Mesenteric fat pad (tissue), 1 donor: ENCODE results near the gene EYS. TPM values are rescaled to one million over a fixed set of nuclear protein-coding genes. Genes with fewer than 3 reads are reported as not detected.
"Not testable (repeated sequence)": the region's sequence is repeated elsewhere in the genome, so short reads cannot be mapped to it uniquely, and the experiment has no call there.

Experiments
- DNase-seq: peaks from one replicate; pipeline ENCODE4 v3.0.0-alpha.2; 2020; ENCODE audit warnings: low spot score
- total RNA-seq: library from RNA; stranded (reverse); fragmentation: NEBNext Ultra II Directional; extraction: Animal tissue kit (Norgen Biotek cat#: 25700); gene quantifications from one replicate; pipeline ENCODE4 v1.2.1, GENCODE V29; 2021
- donor health status: DM: yes; HTN: yes; CAD: no.

Gene EYS
- total RNA-seq, 1 donor from 2014 or later = 0.48 TPM

DNA sequence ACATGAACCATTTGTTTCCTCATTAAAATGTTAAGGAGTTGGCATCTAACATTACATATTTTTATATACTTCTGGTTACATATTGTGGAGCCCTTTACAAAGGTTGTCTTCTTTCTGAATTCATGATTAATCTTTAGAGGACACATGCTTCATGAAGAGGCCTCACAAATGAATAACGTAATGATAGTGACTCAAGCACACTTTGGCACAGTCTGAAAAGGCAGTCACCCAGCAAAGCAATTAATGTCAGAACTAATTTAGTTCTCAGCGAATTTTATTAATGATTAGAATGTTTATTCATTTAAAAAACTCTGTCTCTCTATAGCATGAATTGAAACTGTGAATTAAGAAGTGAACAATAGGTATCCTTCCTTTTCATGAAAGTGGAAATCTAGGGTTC, 1217.3 kb downstream of the EYS start:
- DNase-seq = no peak

DNA sequence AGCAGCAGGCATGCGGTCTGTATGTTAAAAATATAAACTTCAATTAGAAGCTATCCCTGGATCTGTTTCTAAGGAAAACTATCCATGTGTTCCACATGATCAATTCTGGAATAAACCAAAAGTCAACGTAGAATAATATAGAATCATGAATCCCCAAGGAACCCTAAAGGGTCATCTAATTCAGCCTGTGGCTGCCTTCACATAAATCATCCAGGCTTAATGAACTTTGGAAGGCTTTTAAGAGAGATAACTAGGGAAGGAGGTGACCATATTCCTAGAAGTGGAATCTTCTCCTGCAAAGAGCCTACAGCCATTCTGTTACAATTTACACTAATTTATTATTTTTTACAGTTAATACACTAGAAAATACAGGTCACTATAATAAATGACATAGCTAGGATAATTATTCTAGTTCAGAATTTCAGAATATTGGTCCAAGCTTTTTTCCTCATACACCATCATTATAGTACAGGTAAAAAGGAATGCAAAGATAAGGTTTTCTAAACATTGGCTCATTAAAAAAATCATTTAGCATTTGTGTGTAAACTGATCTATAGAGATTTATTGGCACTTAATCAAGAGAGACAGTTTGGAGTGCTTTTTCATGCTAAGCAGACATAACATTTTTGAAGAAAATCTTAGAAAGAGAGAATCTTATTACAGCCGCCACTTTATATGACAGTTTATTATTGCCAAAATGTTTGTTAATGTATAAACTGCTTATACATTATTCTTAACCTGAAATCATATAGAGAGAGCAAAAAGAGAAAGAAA, 1220.3 kb downstream of the EYS start:
- DNase-seq = no peak

DNA sequence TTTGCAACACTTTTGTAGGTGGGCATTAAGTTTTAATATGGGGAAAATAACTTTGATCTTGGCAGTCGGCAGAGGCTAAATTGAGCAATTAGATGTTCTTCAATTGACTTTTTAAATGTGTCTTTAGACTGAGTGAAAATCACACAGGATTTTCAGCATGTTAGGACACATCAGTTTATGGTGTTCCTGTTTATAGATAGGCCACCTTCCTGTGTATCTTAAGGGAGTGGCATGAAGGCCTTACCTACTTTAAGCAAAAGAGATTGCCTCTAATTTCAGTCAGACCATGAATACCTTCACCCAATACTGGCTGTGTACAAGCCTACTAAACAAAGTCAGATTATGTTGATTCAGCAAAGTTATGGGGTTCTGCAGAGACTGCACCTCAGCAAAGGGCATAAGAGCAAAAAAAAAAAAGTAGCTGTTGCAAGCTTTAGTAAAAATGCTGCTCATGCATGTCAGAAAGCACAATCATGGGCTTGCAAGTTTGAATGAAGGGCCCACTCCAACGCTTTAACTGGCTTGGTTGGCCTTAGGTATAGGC, 1223.0 kb downstream of the EYS start:
- no peak for DNase-seq

DNA sequence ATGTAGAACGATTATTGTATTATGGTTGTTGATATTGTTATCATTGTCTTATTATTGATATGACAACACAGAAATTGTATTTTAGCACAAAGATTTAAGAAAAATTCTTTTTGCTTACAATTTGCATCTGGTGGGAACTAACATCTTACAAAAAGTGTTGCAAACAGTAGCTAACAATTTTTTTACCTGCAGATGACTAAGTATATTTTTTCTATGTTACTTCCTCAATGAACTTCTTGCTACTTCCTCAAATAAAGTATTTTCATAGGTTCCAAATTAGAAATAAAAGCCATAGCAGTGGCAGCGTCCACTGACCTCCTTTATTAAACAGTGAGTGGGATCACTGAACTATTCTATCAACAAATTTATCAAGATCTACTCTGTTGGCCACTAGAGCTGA, 1224.4 kb downstream of the EYS start:
- DNase-seq = no peak

DNA sequence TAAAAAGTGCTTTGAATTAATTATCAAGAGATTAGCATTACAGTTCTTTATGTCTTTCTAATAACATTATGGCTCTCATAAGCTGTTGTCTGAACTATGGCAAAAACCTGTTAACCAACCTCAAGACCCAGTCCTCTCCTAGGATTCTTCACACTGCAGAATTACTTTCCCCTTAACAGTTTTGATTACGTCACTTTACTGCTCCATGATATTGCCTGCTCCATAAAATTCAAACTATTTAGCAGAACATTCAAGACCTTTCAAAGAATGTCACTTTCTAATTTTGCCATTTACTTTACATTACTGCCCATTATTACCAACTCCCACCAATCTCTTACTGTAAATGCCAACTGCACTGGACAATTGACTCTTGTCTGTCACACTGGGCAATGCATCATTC, 1227.9 kb downstream of the EYS start:
- DNase-seq = no peak

DNA sequence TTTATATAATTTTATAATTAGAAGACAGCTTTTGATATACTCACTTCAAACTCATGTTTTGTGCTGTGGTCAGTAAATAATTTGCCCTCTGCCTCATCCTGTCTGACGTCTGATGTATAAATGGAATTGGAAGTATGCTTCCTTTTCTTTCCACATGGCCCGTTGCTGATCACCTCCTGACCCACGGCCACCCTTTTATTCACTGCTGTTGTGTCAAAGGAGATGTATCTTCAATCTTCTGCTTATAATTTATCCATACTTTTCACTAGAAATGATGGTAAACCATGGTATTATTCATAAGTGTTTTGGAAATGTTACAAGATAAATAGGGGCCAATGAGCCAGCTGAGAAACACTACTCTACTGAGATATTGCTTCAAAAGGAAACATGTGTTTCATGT, 1229.6 kb downstream of the EYS start:
- no peak for DNase-seq

DNA sequence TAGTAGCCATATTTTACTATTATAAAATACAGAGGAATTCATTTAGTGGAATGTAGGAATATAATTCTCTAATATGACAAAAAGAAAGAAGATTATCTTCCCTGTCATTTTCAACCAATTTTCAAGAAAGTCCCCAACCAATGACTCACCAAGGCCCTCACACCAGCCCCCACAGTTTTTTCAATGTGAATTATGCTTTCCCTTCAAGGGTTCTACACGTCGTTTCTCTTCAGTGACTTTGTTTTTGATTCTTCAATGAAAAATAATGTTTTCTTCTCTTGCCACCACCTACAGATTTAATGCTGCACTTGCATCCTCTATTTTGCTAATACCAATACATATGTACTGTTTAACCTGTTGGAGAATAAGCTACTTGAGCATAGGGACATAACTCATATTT, 1230.1 kb downstream of the EYS start:
- DNase-seq = no peak

DNA sequence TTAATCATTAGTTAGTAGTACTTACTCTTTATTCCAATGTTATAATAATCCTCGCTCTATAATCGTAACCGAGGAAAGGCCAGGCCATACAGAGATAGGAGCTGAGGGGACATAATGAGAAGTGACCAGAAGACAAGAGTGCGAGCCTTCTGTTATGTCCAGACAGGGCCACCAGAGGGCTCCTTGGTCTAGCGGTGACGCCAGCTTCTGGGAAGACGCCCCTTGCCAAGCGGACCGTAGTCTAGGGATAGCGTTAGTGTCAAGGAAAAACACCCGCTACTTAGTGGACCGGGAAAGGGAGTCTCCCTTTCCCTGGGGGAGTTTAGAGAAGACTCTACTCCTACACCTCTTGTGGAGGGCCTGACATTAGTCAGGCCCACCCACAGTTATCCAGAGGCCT, 1237.6 kb downstream of the EYS start:
- not testable (repeated sequence) for DNase-seq

DNA sequence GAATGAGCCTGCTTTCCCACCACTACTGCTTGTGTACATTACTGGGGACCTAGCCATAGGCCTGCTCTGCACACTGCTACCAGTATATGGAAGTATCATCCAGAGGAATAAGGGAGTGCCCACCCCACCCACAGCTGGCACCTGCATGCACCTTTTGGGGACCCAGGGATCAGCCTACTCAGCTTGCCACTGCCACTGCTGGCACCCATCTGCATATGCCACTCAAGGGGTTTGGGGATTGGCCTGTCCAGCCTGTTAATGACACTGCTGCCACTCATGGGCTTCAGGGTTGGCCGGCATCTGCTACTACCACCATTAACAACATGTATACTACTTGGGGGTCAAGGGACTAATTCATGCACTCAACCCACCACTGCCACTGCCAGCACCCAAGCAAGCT, 1239.4 kb downstream of the EYS start:
- no peak for DNase-seq

DNA sequence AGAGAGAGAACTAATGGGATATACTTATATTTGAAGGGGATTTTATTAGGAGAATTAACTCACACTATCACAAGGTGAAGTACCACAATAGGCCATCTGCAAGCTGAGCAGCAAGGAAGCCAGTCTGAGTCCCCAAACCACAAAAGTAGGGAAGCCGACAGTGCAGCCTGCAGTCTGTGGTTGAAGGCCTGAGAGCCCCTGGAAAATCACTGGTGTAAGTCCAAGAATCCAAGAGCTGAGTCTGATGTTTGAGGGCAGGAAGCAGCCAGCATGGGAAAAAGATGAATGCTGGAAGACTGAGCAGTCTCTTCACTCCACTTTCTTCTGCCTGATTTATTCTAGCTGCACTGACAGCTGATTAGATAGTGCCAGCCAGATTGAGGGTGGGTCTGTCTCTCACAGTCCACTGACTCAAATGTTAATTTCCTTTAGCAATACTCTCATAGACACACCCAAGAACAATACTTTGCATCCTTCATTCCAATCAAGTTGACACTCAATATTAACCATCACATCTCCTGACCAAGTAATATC, 1247.5 kb downstream of the EYS start:
- DNase-seq = no peak

DNA sequence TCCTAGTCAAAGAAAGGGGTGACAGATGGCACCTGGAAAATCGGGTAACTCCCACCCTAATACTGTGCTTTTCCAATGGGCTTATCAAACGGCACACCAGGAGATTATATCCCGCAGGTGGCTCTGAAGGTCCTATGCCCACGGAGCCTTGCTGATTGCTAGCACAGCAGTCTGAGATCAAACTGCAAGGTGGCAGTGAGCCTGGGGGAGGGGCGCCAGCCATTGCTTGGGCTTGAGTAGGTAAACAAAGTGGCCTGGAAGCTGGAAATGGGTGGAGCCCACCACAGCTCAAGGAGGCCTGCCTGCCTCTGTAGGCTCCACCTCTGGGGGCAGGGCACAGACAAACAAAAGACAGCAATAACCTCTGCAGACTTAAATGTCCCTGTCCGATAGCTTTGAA, 1258.9 kb downstream of the EYS start:
- DNase-seq = not testable (repeated sequence)

DNA sequence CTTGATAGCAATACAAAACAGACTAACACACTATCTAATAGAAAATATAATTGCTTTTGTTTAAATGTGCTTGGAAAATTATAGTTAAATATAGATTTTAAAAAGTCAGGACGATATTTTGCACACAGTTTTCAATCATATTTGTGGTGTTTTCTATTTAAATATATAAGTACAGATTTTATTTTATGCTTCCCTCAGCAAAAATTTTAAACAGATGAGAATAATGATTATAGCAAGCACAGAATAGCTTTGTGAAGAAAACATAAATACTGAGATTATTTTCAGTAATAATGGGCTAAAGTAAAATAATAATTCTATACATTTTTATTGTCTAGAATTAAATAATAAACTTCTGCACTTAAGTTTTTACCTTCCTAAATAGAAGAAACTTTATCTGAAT, 1262.0 kb downstream of the EYS start:
- no peak for DNase-seq

DNA sequence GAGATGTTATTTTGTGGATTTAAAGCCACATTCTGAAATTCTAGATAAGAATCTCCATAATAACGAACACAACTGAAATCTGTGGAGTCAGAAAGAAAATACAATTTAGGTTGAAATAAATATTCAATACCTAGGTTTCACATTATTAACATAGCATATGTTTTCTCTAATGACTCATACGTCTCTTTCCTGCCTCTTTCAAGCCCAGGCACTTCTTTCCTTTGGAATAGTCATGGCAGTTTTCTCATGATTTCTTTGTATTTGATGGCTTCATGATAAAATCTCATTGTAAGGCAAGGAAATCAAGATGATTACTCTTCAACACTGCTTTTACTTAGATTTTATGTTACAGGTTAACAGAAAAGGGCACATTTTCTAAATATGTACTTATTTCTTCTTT, 1267.8 kb downstream of the EYS start:
- DNase-seq = no peak

DNA sequence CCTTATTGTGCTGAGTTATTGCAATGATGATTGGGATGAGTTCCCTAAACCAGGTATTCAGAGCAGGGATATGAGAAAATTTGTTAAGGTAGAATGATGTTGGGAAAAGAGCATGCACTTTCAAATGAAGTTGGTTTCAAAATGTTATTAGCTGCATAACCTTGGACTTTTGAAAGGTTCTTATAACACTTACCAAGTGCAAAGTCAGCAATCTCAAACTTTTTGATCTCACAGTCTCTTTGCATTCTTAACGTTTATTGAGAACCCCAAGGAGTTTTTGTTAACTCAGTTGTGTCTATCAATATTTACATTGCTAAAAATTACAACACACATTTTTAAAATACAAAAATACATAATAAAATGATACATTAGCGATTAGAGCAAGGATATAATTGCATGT, 1269.0 kb downstream of the EYS start:
- no peak for DNase-seq

DNA sequence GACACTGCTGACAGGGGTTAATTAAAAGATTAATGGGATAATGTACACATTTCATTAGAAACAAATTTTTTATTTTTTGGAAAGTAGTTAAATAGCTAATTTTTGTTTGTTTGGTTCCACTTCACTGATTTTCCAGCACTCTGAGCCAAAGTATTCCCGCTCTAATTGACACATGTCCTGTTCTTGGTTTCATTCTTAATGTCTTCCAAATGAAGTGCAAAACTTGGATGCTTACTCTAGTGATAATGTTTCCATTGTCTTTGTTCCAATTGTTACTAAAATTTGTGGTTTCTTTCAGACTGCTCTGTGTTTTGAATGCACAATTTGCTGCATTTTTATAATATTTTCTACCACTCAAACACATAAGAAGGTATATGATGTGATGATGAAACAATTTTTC, 1277.1 kb downstream of the EYS start:
- DNase-seq = no peak

DNA sequence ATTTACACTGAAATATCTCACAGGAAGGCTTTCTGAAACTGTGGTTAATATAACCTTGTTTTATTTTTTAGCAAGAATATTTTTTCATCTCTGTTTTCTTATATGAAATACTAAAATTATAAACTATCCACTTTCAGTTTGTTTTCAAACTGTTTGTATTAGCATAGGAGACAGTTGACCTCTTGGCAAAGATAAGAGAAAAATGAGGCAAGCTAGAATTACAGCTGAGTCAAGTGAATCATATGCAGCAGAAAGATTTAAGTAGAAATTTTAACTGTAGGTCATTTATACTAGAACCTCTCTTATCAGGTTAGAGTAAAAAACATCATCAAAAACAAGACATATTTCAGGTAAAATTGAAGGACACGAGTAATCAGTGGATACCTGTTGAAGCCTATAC, 1278.8 kb downstream of the EYS start:
- no peak for DNase-seq

DNA sequence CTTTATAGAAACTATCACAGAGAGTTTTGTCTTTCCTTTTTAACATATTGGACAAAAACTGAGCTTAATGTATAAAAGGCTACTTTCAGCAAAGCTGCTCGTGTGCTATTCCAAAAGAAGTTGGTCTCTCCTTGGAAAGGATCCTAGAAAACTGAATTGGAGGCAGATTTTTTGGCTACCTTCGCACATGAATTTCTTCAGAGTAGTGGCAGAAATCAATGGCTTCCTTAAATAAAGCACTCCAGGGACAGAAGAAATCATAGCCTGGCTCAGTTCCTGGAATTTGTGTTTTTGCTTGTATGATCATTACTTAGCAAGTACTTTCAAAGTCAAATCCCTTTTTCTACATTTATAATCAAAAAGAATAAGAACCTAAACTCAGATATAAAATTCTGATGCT, 1291.1 kb downstream of the EYS start:
- DNase-seq = no peak

DNA sequence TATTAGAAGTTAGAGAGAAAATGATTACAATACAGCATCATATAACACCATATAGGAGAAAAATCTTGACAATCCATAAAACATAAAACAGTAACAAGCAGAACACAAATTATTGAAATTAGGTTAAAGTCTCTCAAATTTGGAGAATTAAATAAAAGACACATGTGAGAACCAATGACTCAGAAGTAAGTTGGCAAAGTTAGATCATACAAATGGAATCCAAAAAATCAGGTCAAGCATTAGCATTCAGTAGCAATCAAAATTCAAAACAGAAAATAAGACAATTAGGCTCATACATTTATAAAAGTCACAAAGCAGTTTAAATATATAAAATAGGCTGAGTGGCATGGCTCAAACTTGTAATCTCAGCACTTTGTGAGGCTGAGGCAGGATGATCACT, 1295.8 kb downstream of the EYS start:
- DNase-seq = no peak

DNA sequence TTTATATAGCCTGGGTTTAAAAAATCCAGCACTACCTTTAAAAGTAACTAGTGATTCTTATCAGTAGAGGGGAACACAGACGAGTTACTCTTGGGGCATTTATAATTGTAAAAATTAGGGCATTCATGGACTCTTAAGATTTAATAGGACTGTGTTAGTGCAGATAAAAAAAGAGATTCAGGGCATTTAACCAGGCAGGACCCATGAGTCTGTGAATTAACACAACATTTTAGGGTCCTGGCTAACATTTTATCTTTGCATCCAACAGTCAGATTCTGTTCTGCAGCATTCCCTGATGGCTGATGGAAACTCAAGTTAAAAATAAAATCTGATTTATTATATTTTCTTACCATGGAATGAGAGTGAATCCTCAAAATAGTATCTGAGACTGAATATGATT, 1297.1 kb downstream of the EYS start:
- DNase-seq = no peak

DNA sequence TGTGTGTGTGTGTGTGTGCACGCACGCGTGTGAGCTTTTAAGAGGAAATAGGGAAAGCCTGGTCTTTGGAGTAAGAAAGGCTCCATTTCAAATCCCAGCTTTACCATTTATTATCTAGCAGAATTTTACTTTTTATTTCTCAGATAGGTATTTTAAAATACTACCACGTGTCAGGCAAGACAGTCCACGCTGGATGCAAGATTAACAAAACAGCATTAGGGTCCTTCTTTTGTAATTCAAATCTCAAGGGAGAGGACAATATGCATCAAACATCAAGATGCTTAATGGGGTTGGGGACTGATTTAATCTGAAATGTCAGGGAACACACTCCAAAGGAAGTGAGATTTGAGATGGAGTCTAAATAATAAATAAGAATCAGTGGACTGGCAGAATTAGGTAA, 1302.6 kb downstream of the EYS start:
- DNase-seq = no peak

DNA sequence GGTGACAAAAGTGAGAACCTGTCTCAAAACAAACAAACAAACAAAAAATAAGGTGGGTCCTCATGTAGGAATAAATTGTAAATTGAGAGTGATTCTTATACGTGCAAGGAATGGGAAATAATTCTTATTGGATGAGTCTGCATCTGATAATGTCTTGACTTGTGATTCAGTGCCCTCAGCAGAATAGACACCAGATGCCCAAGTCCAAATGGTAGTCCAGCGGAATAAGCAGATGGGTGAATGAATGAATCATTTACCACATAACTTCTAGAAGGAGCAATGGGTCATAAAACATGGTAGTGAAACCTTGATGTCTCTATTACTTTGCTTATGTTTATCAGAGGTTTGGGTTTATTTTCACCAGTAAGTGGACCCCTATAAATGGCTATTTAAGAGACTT, 1323.7 kb downstream of the EYS start:
- no peak for DNase-seq

DNA sequence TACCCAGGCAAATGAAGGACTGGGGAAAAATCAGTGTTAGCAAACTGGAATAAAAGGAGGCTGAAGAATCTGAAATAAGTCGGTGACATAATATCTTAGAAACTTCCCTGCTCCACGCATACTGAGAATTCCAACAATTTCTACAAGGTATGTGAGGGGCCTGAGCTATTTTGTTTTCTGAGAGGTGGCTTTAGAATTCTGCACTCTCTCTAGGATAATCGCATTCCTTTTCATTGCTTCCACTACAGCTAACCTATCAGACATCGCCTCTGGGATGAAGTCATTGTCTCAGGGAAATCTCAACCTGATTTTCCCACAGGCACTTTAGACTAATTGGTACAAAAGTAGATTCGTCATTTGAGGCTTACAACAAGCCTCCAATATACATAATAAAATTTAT, 1330.6 kb downstream of the EYS start:
- DNase-seq = no peak

DNA sequence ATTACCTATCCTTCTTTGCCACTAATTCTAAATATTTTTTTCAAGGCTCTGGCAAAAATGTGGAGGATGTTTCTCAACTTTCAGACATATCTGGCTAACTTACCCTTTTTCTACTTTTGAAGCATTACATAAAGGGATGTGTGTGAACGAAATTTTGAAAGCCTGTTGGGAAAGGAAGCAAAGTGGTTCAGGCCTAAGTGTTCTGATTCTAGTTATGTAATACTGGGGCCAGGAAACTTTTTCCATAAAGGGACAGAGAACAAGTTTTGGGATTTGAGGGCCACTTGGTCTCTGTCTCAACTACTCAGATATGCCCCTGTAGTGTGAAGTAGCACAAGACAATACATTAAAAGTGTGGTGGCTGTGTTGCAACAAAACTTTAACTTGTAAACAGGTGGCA, 1349.6 kb downstream of the EYS start:
- DNase-seq = no peak
